ENCODE data around the gene DLG1. TPM values are rescaled to one million over a fixed set of nuclear protein-coding genes. Genes with fewer than 3 reads are reported as not detected.

DLG1 gene
- total and polyA plus RNA-seq, 9 of the 15 experiments (the other 6 are each of a cell fraction or from before 2014, with no cell fraction given), result 9.4 to 63.5 (median 43.6) TPM

- TF ChIP-seq MGA (IDR thresholded peaks at IDR 0.05) (no peak), SRSF3 (IDR thresholded peaks at IDR 0.05; ENCODE audit: insufficient read depth, low read length) (no peak), SNAPC5 (CRISPR knock-in tag; IDR thresholded peaks at IDR 0.05) (no peak), ETV5 (CRISPR knock-in tag; IDR thresholded peaks at IDR 0.05; ENCODE audit: low read depth) (no peak), CSDE1 (IDR thresholded peaks at IDR 0.05) (no peak), GMEB1 (CRISPR knock-in tag; IDR thresholded peaks at IDR 0.05) (no peak), NCOA4 (IDR thresholded peaks at IDR 0.05; ENCODE audit: partially characterized antibody) (no peak), CHD1 (IDR thresholded peaks at IDR 0.05; ENCODE audit: low read length) (no peak), NFE2L1 (tag; IDR thresholded peaks at IDR 0.05; ENCODE audit: borderline replicate concordance, low read depth) (no peak), LEF1 (IDR thresholded peaks at IDR 0.05) (peak; percentile 61; the same call in 1 of the 2 replicates), JUN (IDR thresholded peaks at IDR 0.05; ENCODE audit: borderline replicate concordance, low read depth, low read length) (no peak), JUN (CRISPR knock-in tag; IDR thresholded peaks at IDR 0.05; ENCODE audit: borderline replicate concordance) (no peak), ZNF311 (CRISPR knock-in tag; IDR thresholded peaks at IDR 0.05) (no peak), CBFA2T2 (conservative IDR thresholded peaks at IDR 0.05) (0 out of 2 replicates have a peak, but pooled peaks have one; percentile 17), TAL1 (IDR thresholded peaks at IDR 0.05) (peak; percentile 13; the same call in 1 of the 2 replicates)
Measured at GRCh38 chr3:197343656-197344408, 45.4 kb upstream of the DLG1 start (continued).
